Thyroid gland (tissue), 4 donors: ENCODE data around the gene SIGLEC6.

ENCODE experiments used
- CTCF ChIP-seq, 6 experiments: fragments of 200-600 bp in 3 of 6; fragments of 450-650 bp in 3 of 6; sonication (generic) in 3 of 6; IDR thresholded peaks; one replicate each; pipeline ENCODE4 v1.5.1; 2016 to 2019; ENCODE audit warnings: antibody characterized with exemption in 6 of 6, mild to moderate bottlenecking in 2 of 6, inconsistent platforms in 1 of 6, moderate library complexity in 1 of 6
- POLR2A ChIP-seq, 2 donors: fragments of 450-650 bp; IDR thresholded peaks; one replicate each; pipeline ENCODE4 v1.6.1; 2017; ENCODE audit warnings: antibody characterized with exemption in 2 of 2, mild to moderate bottlenecking in 2 of 2, moderate library complexity in 1 of 2

- TF ChIP-seq CTCF (IDR thresholded peaks at IDR 0.05) (peak; percentile 42 to 82 (median 56)), POLR2A (IDR thresholded peaks at IDR 0.05) (no peak)
These were observed 16.5 kb downstream of the SIGLEC6 start for GRCh38 chr19:51514866-51515481.
